Keratinocyte (primary cell): ENCODE data around the gene IBSP. TPM values are rescaled to one million over a fixed set of nuclear protein-coding genes. Genes with fewer than 3 reads are reported as not detected.
A peak's percentile ranks its signal among the peaks of the same experiment; 100 is the strongest.

Experiments
- DNase-seq: peaks from one replicate; pipeline ENCODE4 v3.0.0-alpha.2; 2011; ENCODE audit warnings: low read depth, missing footprints, low spot score
- FAIRE-seq: peaks from 2 replicates; lab custom pipeline; 2011; peaks lifted over from hg19 to GRCh38; lab: Jason Lieb, UNC
- H2AFZ ChIP-seq: 2 replicates; pipeline ENCODE4 v1.6.0; 2012; ENCODE audit warnings: low read length, control low read depth, inconsistent platforms; ENCODE audit not compliant: control insufficient read depth
- H3K27ac ChIP-seq: 2 replicates; pipeline ENCODE4 v1.5.1; 2011; ENCODE audit warnings: low read length; ENCODE audit not compliant: control insufficient read depth, insufficient read depth
- H3K27me3 ChIP-seq: 3 replicates; pipeline ENCODE4 v1.6.0; 2011; ENCODE audit warnings: low read length; ENCODE audit not compliant: control insufficient read depth, insufficient read depth; ENCODE audit errors: extremely low read depth
- H3K36me3 ChIP-seq, 2 experiments: 2 replicates in 1 of 2; 3 replicates in 1 of 2; pipeline ENCODE4 v1.5.1; 2011; ENCODE audit warnings: low read length in 2 of 2, mild to moderate bottlenecking in 1 of 2; ENCODE audit not compliant: control insufficient read depth in 2 of 2, insufficient read depth in 2 of 2; ENCODE audit errors: extremely low read depth in 1 of 2
- H3K4me1 ChIP-seq: 3 replicates; pipeline ENCODE4 v1.5.1; 2011; ENCODE audit warnings: low read length; ENCODE audit not compliant: control insufficient read depth, insufficient read depth; ENCODE audit errors: extremely low read depth
- H3K4me2 ChIP-seq: 3 replicates; pipeline ENCODE4 v1.6.0; 2011; ENCODE audit warnings: low read depth, low read length; ENCODE audit not compliant: control insufficient read depth, insufficient read depth; ENCODE audit errors: extremely low read depth
- H3K4me3 ChIP-seq, 3 experiments: fragments of 200-600 bp in 1 of 3; sonication (generic) in 1 of 3; 2 replicates in 2 of 3; 3 replicates in 1 of 3; pipeline ENCODE4 v1.5.1; 2011 to 2016; ENCODE audit warnings: low read length in 3 of 3, mild to moderate bottlenecking in 3 of 3, control low read depth in 2 of 3, inconsistent platforms in 1 of 3, low read depth in 1 of 3, mixed read lengths in 1 of 3, mixed run types in 1 of 3, moderate library complexity in 1 of 3; ENCODE audit not compliant: control insufficient read depth in 2 of 3, insufficient read depth in 2 of 3; ENCODE audit errors: extremely low read depth in 1 of 3
- H3K79me2 ChIP-seq: 2 replicates; pipeline ENCODE4 v1.6.0; 2012; ENCODE audit warnings: low read length; ENCODE audit not compliant: control insufficient read depth, insufficient read depth
- H3K9ac ChIP-seq: 3 replicates; pipeline ENCODE4 v1.6.0; 2011; ENCODE audit warnings: low read length; ENCODE audit not compliant: control insufficient read depth, insufficient read depth; ENCODE audit errors: extremely low read depth
- H3K9me1 ChIP-seq: 3 replicates; pipeline ENCODE4 v1.6.0; 2011; ENCODE audit warnings: low read length; ENCODE audit not compliant: control insufficient read depth, insufficient read depth; ENCODE audit errors: extremely low read depth
- H3K9me3 ChIP-seq: 2 replicates; pipeline ENCODE4 v1.5.1; 2012; ENCODE audit warnings: low read depth, low read length; ENCODE audit not compliant: control insufficient read depth
- H4K20me1 ChIP-seq: 3 replicates; pipeline ENCODE4 v1.6.0; 2011; ENCODE audit warnings: low read length; ENCODE audit not compliant: control insufficient read depth, insufficient read depth; ENCODE audit errors: extremely low read depth
- EZH2 ChIP-seq: IDR thresholded peaks from one replicate; pipeline ENCODE4 v1.6.1; 2012; ENCODE audit warnings: inconsistent platforms, mild to moderate bottlenecking, low read length, moderate library complexity
- dilution Hi-C: fragments of 300-500 bp; cut with MboI; formaldehyde crosslinking; loops from one replicate; pipeline ENCODE4 v1.7.0; 2020; ENCODE audit warnings: low sequenced_read_pairs; ENCODE audit not compliant: extremely low pct_ligation_motif_present
- polyA plus RNA-seq, 5 experiments: library from polyadenylated mRNA; depleted of rRNA in 3 of 5; stranded (reverse) in 3 of 5; stranded (forward) in 1 of 5; unstranded in 1 of 5; fragments of >200 nt; gene quantifications; 1 replicate in 1 of 5; 2 replicates in 3 of 5; 3 replicates in 1 of 5; pipeline versions ENCODE4 v1.2.1 to v1.2.3, GENCODE V29; 2011 to 2012; ENCODE audit warnings: missing spikeins in 2 of 5, low read depth in 1 of 5, low replicate concordance in 1 of 5
- TF ChIP-seq, protein P1 (sequence below), 3 experiments: IDR thresholded peaks in 1 of 3; conservative IDR thresholded peaks in 1 of 3; optimal IDR thresholded peaks in 1 of 3; 2 replicates in 2 of 3; 3 replicates in 1 of 3; pipeline versions ENCODE3 to v1.5.1; 2011; ENCODE audit warnings: low read length in 3 of 3, mild to moderate bottlenecking in 3 of 3, moderate library complexity in 2 of 3, control low read depth in 1 of 3, inconsistent platforms in 1 of 3; ENCODE audit not compliant: insufficient read depth in 2 of 3; ENCODE audit errors: extremely low read depth in 1 of 3

IBSP gene
- polyA plus RNA-seq, 1 donor (not counting 4 experiments of a cell fraction or from before 2014, with no cell fraction given): not detected

DNA sequence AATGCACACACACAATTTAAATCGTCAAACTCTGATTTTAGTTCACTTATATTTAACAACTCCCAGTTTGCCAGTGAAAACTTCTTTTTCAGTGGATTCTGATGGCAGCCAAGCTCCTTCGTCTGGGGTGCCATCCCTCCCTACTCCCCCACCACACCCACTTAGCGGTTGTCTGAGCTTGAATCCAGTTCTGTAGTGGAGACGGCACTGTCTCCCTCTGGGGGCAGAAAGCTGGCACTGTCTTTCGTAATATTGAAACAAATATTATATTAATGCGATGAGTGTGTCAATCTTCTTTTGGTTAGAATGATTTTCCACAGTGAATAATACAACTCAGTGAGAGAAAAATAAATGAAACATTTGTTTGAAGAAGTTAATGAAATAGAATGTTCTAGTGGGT lies 38.9 kb downstream of the IBSP start:
- Histone ChIP-seq H3K9me1 (no peaks in the 10 kb centered on the region), H3K4me3 (no peak overlapping the region), H3K27me3 (no peaks in the 10 kb centered on the region), H3K27ac (no peak overlapping the region), H3K4me2 (no peak overlapping the region), H3K36me3 (no peaks in the 10 kb centered on the region), H3K9me3 (no peaks in the 10 kb centered on the region), H2AFZ (no peak overlapping the region), H3K9ac (no peak overlapping the region), H3K4me1 (no peaks in the 10 kb centered on the region), H3K79me2 (no peaks in the 10 kb centered on the region), H4K20me1 (no peaks in the 10 kb centered on the region)
- dilution Hi-C loops: no loop called here
- no peak for DNase-seq
- FAIRE-seq: no peak
- TF ChIP-seq EZH2: no peak
- TF ChIP-seq, protein P1, sequence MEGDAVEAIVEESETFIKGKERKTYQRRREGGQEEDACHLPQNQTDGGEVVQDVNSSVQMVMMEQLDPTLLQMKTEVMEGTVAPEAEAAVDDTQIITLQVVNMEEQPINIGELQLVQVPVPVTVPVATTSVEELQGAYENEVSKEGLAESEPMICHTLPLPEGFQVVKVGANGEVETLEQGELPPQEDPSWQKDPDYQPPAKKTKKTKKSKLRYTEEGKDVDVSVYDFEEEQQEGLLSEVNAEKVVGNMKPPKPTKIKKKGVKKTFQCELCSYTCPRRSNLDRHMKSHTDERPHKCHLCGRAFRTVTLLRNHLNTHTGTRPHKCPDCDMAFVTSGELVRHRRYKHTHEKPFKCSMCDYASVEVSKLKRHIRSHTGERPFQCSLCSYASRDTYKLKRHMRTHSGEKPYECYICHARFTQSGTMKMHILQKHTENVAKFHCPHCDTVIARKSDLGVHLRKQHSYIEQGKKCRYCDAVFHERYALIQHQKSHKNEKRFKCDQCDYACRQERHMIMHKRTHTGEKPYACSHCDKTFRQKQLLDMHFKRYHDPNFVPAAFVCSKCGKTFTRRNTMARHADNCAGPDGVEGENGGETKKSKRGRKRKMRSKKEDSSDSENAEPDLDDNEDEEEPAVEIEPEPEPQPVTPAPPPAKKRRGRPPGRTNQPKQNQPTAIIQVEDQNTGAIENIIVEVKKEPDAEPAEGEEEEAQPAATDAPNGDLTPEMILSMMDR (optimal IDR thresholded peaks at IDR 0.05 in 1 of 3, IDR thresholded peaks at IDR 0.05 in 1 of 3, conservative IDR thresholded peaks at IDR 0.05 in 1 of 3; ENCODE audit: extremely low read depth in 1 of 3, insufficient read depth in 2 of 3, low read length in 3 of 3): peak; percentile 45 to 62 (median 54)

DNA sequence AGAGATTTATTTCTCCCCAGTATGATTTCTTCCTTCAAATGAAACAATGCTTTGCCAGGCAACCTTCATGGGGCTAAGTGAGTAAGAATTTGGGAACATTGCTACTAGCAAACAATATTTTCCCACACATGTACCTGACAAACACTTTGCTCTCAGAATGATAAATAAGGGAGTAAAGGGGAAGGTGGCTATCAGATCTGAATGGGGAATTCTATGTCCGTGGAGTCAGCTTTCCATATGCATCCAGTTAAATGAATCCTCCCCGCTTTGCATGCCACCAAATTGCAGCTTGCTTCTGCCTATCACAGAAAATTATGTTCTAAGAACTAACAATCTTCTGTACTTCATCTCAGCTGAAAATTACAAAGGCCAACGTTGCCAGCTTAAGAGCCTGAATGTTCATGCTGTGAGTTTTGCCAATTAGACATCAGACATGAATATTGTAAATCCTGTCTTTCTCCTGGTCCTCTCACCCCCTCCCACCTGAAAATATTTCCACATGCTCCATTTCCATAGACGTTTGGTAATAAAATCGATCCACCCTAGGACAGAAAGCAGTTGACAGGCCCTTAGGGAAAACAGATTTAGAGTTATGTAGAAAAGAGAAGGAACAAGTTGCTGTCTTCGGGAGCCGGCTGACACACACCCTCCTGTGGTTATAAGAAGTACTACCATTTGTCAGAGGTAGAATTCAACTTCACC lies 39.7 kb downstream of the IBSP start:
- Histone ChIP-seq H3K27ac (no peak overlapping the region), H3K4me3 (no peak overlapping the region), H3K4me2 (no peak overlapping the region), H3K4me1 (no peaks in the 10 kb centered on the region), H3K79me2 (no peaks in the 10 kb centered on the region), H2AFZ (no peak overlapping the region), H3K36me3 (no peaks in the 10 kb centered on the region), H3K9me3 (no peaks in the 10 kb centered on the region), H3K9ac (no peak overlapping the region), H3K9me1 (no peaks in the 10 kb centered on the region), H4K20me1 (no peaks in the 10 kb centered on the region), H3K27me3 (no peaks in the 10 kb centered on the region)
- dilution Hi-C loops: no loop called here
- no peak for TF ChIP-seq EZH2
- TF ChIP-seq, protein P1 (optimal IDR thresholded peaks at IDR 0.05 in 1 of 3, IDR thresholded peaks at IDR 0.05 in 1 of 3, conservative IDR thresholded peaks at IDR 0.05 in 1 of 3; ENCODE audit: extremely low read depth in 1 of 3, insufficient read depth in 2 of 3, low read length in 3 of 3): peak; percentile 61 to 69 (median 62)
- DNase-seq: no peak
- FAIRE-seq: peak; percentile 46
